Vagina (tissue), 2 donors: ENCODE measurements around the gene NUDT3. TPM values are rescaled to one million over a fixed set of nuclear protein-coding genes. Genes with fewer than 3 reads are reported as not detected.

Source experiments
- DNase-seq, 2 donors: peaks; one replicate each; pipeline ENCODE4 v3.0.0-alpha.2; 2017; ENCODE audit errors: extremely low spot score in 2 of 2
- H3K27ac ChIP-seq: fragments of 200-600 bp; sonication (generic); one replicate; pipeline ENCODE4 v1.5.1; 2019
- H3K27me3 ChIP-seq: fragments of 200-600 bp; sonication (generic); one replicate; pipeline ENCODE4 v1.5.1; 2019
- H3K36me3 ChIP-seq, 2 donors: fragments of 200-600 bp; sonication (generic); one replicate each; pipeline ENCODE4 v1.5.1; 2017 to 2019
- H3K4me1 ChIP-seq: fragments of 200-600 bp; sonication (generic); one replicate; pipeline ENCODE4 v1.5.1; 2019
- H3K4me3 ChIP-seq, 2 donors: fragments of 200-600 bp; sonication (generic); 1 replicate in 1 of 2; 2 replicates in 1 of 2; pipeline ENCODE4 v1.5.1; 2016 to 2019
- H3K9me3 ChIP-seq: fragments of 200-600 bp; sonication (generic); one replicate; pipeline ENCODE4 v1.5.1; 2019
- CTCF ChIP-seq, 3 experiments: fragments of 450-650 bp in 2 of 3; fragments of 200-600 bp in 1 of 3; sonication (generic) in 1 of 3; IDR thresholded peaks; one replicate each; pipeline ENCODE4 v1.5.1; 2017 to 2019; ENCODE audit warnings: antibody characterized with exemption in 3 of 3, mild to moderate bottlenecking in 2 of 3, moderate library complexity in 2 of 3
- POLR2A ChIP-seq, 2 donors: fragments of 450-650 bp; IDR thresholded peaks; one replicate each; pipeline ENCODE4 v1.6.1; 2017; ENCODE audit warnings: antibody characterized with exemption in 2 of 2, mild to moderate bottlenecking in 2 of 2, moderate library complexity in 2 of 2
- POLR2AphosphoS5 ChIP-seq, 2 donors: sonication (generic); formaldehyde crosslinking; IDR thresholded peaks; one replicate each; pipeline ENCODE4 v1.9.0; 2017; ENCODE audit warnings: antibody characterized with exemption in 2 of 2, mild to moderate bottlenecking in 2 of 2, low read depth in 1 of 2; ENCODE audit not compliant: insufficient read depth in 1 of 2
- intact Hi-C: fragments of 100-400 bp; cut with DNase I; formaldehyde crosslinking; loops from one replicate; pipeline ENCODE4 v1.15.1; 2023
- total RNA-seq: library from RNA; depleted of rRNA; stranded (reverse); fragments of >200 nt; gene quantifications from one replicate; pipeline ENCODE4 v1.2.3, GENCODE V29; 2016

NUDT3 gene
- total RNA-seq, 1 donor from 2014 or later, result 27.0 TPM

- Histone ChIP-seq H3K4me1 (peaks cover 25% of the 10 kb centered on the region), H3K27ac (no peak overlapping the region), H3K36me3 (no peaks in the 10 kb centered on the region), H3K9me3 (no peaks in the 10 kb centered on the region), H3K27me3 (no peaks in the 10 kb centered on the region), H3K4me3 (no peak overlapping the region)
- intact Hi-C loops, result no loop called here
- TF ChIP-seq POLR2AphosphoS5 (IDR thresholded peaks at IDR 0.05; ENCODE audit: insufficient read depth in 1 of 2, low read depth in 1 of 2), result no peak
- DNase-seq, result no peak
These were observed 43.3 kb downstream of the NUDT3 start for GRCh38 chr6:34349211-34349610.

- Histone ChIP-seq H3K9me3 (no peaks in the 10 kb centered on the region), H3K27ac (no peak overlapping the region), H3K4me3 (no peak overlapping the region), H3K27me3 (no peaks in the 10 kb centered on the region), H3K36me3 (no peaks in the 10 kb centered on the region), H3K4me1 (peaks cover 15% of the 10 kb centered on the region)
- intact Hi-C loops, result no loop called here
- TF ChIP-seq POLR2AphosphoS5 (IDR thresholded peaks at IDR 0.05; ENCODE audit: insufficient read depth in 1 of 2, low read depth in 1 of 2), result no peak
- no peak for TF ChIP-seq CTCF (IDR thresholded peaks at IDR 0.05)
- TF ChIP-seq POLR2A (IDR thresholded peaks at IDR 0.05), result no peak
- DNase-seq, result no peak
These were observed 45.2 kb downstream of the NUDT3 start for GRCh38 chr6:34347303-34347702.

- intact Hi-C loops, result no loop called here
- TF ChIP-seq POLR2A (IDR thresholded peaks at IDR 0.05) (no peak), POLR2AphosphoS5 (IDR thresholded peaks at IDR 0.05; ENCODE audit: insufficient read depth in 1 of 2, low read depth in 1 of 2) (no peak), CTCF (IDR thresholded peaks at IDR 0.05) (no peak)
- no peaks in the 10 kb centered on the region for H3K27me3 ChIP-seq
These were observed 46.0 kb downstream of the NUDT3 start for GRCh38 chr6:34346175-34347119.

GRCh38 chr6:34343806-34344205 is 48.7 kb downstream of the NUDT3 start:
- Histone ChIP-seq H3K4me1 (peaks cover 32% of the 10 kb centered on the region), H3K36me3 (no peaks in the 10 kb centered on the region), H3K4me3 (no peak overlapping the region), H3K27ac (no peak overlapping the region), H3K9me3 (no peaks in the 10 kb centered on the region), H3K27me3 (no peaks in the 10 kb centered on the region)
- intact Hi-C loops, result no loop called here
- DNase-seq, result no peak
- TF ChIP-seq POLR2A (IDR thresholded peaks at IDR 0.05), result no peak
- no peak for TF ChIP-seq CTCF (IDR thresholded peaks at IDR 0.05)
- no peak for TF ChIP-seq POLR2AphosphoS5 (IDR thresholded peaks at IDR 0.05; ENCODE audit: insufficient read depth in 1 of 2, low read depth in 1 of 2)

More at GRCh38 chr6:34346175-34347119, 46.0 kb downstream of the NUDT3 start:
- no peak overlapping the region for H3K27ac ChIP-seq
- H3K4me3 ChIP-seq, result no peak overlapping the region
- no peaks in the 10 kb centered on the region for H3K9me3 ChIP-seq
- peaks cover 17% of the 10 kb centered on the region for H3K4me1 ChIP-seq
- no peaks in the 10 kb centered on the region for H3K36me3 ChIP-seq
- DNase-seq, result no peak

GRCh38 chr6:34342247-34342646 is 50.2 kb downstream of the NUDT3 start:
- Histone ChIP-seq H3K9me3 (no peaks in the 10 kb centered on the region), H3K36me3 (no peaks in the 10 kb centered on the region), H3K27ac (no peak overlapping the region), H3K27me3 (no peaks in the 10 kb centered on the region), H3K4me3 (no peak overlapping the region), H3K4me1 (peaks cover 48% of the 10 kb centered on the region)
- intact Hi-C loops, result no loop called here
- DNase-seq, result no peak
- TF ChIP-seq POLR2A (IDR thresholded peaks at IDR 0.05) (no peak), POLR2AphosphoS5 (IDR thresholded peaks at IDR 0.05; ENCODE audit: insufficient read depth in 1 of 2, low read depth in 1 of 2) (no peak), CTCF (IDR thresholded peaks at IDR 0.05) (no peak)
